Measurements from ENCODE around the gene ABCA13.

Gene ABCA13

GRCh38 chr7:48255046-48255445, 83.8 kb downstream of the ABCA13 start:
- no peak overlapping the region for H3K4me3 ChIP-seq (ENCODE audit: low read length)
- DNase-seq (ENCODE audit: low read depth) = peak; percentile 65
- no peak for TF ChIP-seq CTCF (conservative IDR thresholded peaks at IDR 0.05; ENCODE audit: low read length)

- TF ChIP-seq CTCF (conservative IDR thresholded peaks at IDR 0.05; ENCODE audit: low read length) = no peak
- DNase-seq (ENCODE audit: low read depth) = no peak
- no peak overlapping the region for H3K4me3 ChIP-seq (ENCODE audit: low read length)
Observed at GRCh38 chr7:48259463-48260280, 88.4 kb downstream of the ABCA13 start.

GRCh38 chr7:48261696-48262095, 90.4 kb downstream of the ABCA13 start:
- DNase-seq (ENCODE audit: low read depth) = no peak
- no peak for TF ChIP-seq CTCF (conservative IDR thresholded peaks at IDR 0.05; ENCODE audit: low read length)

GRCh38 chr7:48262606-48263310, 91.5 kb downstream of the ABCA13 start:
- no peak for TF ChIP-seq CTCF (conservative IDR thresholded peaks at IDR 0.05; ENCODE audit: low read length)
- H3K4me3 ChIP-seq (ENCODE audit: low read length) = no peak overlapping the region
- DNase-seq (ENCODE audit: low read depth) = no peak

More at GRCh38 chr7:48261696-48262095, 90.4 kb downstream of the ABCA13 start:
- no peak overlapping the region for H3K4me3 ChIP-seq (ENCODE audit: low read length)

GRCh38 chr7:48263311-48263650, 92.0 kb downstream of the ABCA13 start:
- no peak overlapping the region for H3K4me3 ChIP-seq (ENCODE audit: low read length)
- no peak for DNase-seq (ENCODE audit: low read depth)
- TF ChIP-seq CTCF (conservative IDR thresholded peaks at IDR 0.05; ENCODE audit: low read length) = no peak

- TF ChIP-seq CTCF (conservative IDR thresholded peaks at IDR 0.05; ENCODE audit: low read length) = no peak
- no peak for DNase-seq (ENCODE audit: low read depth)
- no peak overlapping the region for H3K4me3 ChIP-seq (ENCODE audit: low read length)
Observed at GRCh38 chr7:48269066-48269465, 97.8 kb downstream of the ABCA13 start.

- DNase-seq (ENCODE audit: low read depth) = peak; percentile 82
- TF ChIP-seq CTCF (conservative IDR thresholded peaks at IDR 0.05; ENCODE audit: low read length) = no peak
- H3K4me3 ChIP-seq (ENCODE audit: low read length) = no peak overlapping the region
Observed at GRCh38 chr7:48274662-48275061, 103.4 kb downstream of the ABCA13 start.
